Measurements from ENCODE around the gene THAP5. TPM values are rescaled to one million over a fixed set of nuclear protein-coding genes. Genes with fewer than 3 reads are reported as not detected.
A peak's percentile ranks its signal among the peaks of the same experiment; 100 is the strongest.

Gene THAP5
- polyA plus RNA-seq, 3 donors, result 3.0 to 10.7 (median 9.9) TPM

DNA sequence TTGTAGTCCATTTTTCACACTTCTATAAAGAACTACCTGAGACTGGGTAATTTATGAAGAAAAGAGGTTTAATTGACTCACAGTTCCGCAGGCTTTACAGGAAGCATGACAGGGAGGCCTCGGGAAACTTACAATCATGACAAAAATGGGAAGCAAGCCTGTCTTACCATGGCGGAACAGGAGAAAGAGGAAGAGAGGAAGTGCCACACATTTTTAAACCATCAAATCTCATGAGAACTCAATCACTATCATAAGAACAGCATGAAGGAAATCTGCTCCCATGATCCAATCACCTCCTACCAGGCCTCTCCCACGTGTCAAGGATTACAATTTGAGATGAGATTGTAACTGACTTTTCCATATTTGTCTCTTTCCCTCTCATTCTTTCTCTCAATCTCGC lies 34.2 kb downstream of the THAP5 start:
- Mint-ChIP-seq H3K36me3 (no peaks in the 10 kb centered on the region), H3K27me3 (ENCODE audit: low read depth in 3 of 3) (peaks cover 0 to 3% (median 3%) of the 10 kb centered on the region in 3 donors), H3K27ac (peak overlapping the region in 4 of 7 donors; percentile 11 to 67 (median 42)), H3K9me3 (peaks cover 6 to 16% (median 15%) of the 10 kb centered on the region in 7 donors), H3K4me3 (no peak overlapping the region), H3K4me1 (peaks cover 6% of the 10 kb centered on the region)
- TF ChIP-seq, protein P1, sequence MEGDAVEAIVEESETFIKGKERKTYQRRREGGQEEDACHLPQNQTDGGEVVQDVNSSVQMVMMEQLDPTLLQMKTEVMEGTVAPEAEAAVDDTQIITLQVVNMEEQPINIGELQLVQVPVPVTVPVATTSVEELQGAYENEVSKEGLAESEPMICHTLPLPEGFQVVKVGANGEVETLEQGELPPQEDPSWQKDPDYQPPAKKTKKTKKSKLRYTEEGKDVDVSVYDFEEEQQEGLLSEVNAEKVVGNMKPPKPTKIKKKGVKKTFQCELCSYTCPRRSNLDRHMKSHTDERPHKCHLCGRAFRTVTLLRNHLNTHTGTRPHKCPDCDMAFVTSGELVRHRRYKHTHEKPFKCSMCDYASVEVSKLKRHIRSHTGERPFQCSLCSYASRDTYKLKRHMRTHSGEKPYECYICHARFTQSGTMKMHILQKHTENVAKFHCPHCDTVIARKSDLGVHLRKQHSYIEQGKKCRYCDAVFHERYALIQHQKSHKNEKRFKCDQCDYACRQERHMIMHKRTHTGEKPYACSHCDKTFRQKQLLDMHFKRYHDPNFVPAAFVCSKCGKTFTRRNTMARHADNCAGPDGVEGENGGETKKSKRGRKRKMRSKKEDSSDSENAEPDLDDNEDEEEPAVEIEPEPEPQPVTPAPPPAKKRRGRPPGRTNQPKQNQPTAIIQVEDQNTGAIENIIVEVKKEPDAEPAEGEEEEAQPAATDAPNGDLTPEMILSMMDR (IDR thresholded peaks at IDR 0.05), result no peak
- Histone ChIP-seq H3K4me3 (replicated peaks in 1 of 3; ENCODE audit: low read depth in 2 of 3, low read length in 3 of 3) (no peak overlapping the region), H3K9me3 (replicated peaks in 1 of 2; ENCODE audit: control insufficient read depth in 1 of 2, insufficient read depth in 1 of 2, low read length in 2 of 2) (peaks cover 9 to 12% of the 10 kb centered on the region in 2 donors), H3K79me2 (ENCODE audit: insufficient read depth, low read length) (no peaks in the 10 kb centered on the region), H3K9ac (ENCODE audit: insufficient read depth, low read length, poor library complexity, severe bottlenecking) (no peak overlapping the region), H2AFZ (ENCODE audit: insufficient read depth, low read depth, low read length, poor library complexity, severe bottlenecking) (peak overlapping the region; percentile 34), H4K20me1 (ENCODE audit: insufficient read depth, low read length) (no peaks in the 10 kb centered on the region), H3K4me1 (ENCODE audit: control insufficient read depth in 1 of 2, insufficient read depth in 2 of 2, low read length in 2 of 2) (no peaks in the 10 kb centered on the region), H3K4me2 (replicated peaks; ENCODE audit: extremely low read depth, low read length, poor library complexity, severe bottlenecking) (no peak overlapping the region), H3K27ac (ENCODE audit: low read depth in 1 of 2, low read length in 2 of 2) (no peak overlapping the region), H3K36me3 (replicated peaks in 1 of 2; ENCODE audit: control insufficient read depth in 1 of 2, insufficient read depth in 2 of 2, low read length in 2 of 2) (no peaks in the 10 kb centered on the region), H3K27me3 (ENCODE audit: control insufficient read depth in 2 of 2, insufficient read depth in 2 of 2, low read length in 2 of 2) (no peaks in the 10 kb centered on the region)
- peak; percentile 27 to 79 (median 34) for DNase-seq
- WGBS (ENCODE audit: insufficient coverage), result no CpG with 5 or more reads among the region's 5 CpGs
- intact Hi-C loops (cut with micrococcal nuclease), result no loop called here

DNA sequence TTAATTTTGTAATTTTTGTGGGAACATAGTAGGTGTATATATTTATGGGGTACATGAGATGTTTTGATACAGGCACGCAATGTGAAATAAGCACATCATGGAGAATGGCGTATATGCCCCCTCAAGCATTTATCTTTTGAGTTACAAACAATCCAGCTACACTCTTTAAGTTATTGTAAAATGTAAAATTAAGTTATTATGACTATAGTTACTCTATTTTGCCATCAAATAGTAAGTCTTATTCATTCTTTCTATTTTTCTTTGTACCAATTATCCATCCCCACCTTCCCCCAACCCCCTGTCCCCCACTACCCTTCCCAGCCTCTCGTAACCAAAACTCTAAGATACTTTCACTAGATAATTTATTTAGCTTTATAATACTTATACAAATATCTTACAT lies 35.8 kb downstream of the THAP5 start:
- intact Hi-C loops (cut with micrococcal nuclease), result no loop called here
- no peaks in the 10 kb centered on the region for H3K36me3 ChIP-seq (replicated peaks in 1 of 2; ENCODE audit: control insufficient read depth in 1 of 2, insufficient read depth in 2 of 2, low read length in 2 of 2)
- TF ChIP-seq, protein P1 (IDR thresholded peaks at IDR 0.05), result no peak
- no peaks in the 10 kb centered on the region for H3K4me1 ChIP-seq (ENCODE audit: control insufficient read depth in 1 of 2, insufficient read depth in 2 of 2, low read length in 2 of 2)
- no peak overlapping the region for H3K4me3 ChIP-seq (replicated peaks in 1 of 3; ENCODE audit: low read depth in 2 of 3, low read length in 3 of 3)
- no peak for DNase-seq
- no peak overlapping the region for H3K4me2 ChIP-seq (replicated peaks; ENCODE audit: extremely low read depth, low read length, poor library complexity, severe bottlenecking)
- Mint-ChIP-seq H3K36me3 (no peaks in the 10 kb centered on the region), H3K27me3 (ENCODE audit: low read depth in 3 of 3) (peaks cover 0 to 6% (median 5%) of the 10 kb centered on the region in 3 donors), H3K27ac (no peak overlapping the region), H3K9me3 (peaks cover 6 to 16% (median 14%) of the 10 kb centered on the region in 7 donors), H3K4me1 (peaks cover 6% of the 10 kb centered on the region), H3K4me3 (no peak overlapping the region)
- no CpG with 5 or more reads among the region's 3 CpGs for WGBS (ENCODE audit: insufficient coverage)
- no peaks in the 10 kb centered on the region for H4K20me1 ChIP-seq (ENCODE audit: insufficient read depth, low read length)
- no peak overlapping the region for H2AFZ ChIP-seq (ENCODE audit: insufficient read depth, low read depth, low read length, poor library complexity, severe bottlenecking)
- H3K9ac ChIP-seq (ENCODE audit: insufficient read depth, low read length, poor library complexity, severe bottlenecking), result no peak overlapping the region
- H3K79me2 ChIP-seq (ENCODE audit: insufficient read depth, low read length), result no peaks in the 10 kb centered on the region
- H3K27me3 ChIP-seq (ENCODE audit: control insufficient read depth in 2 of 2, insufficient read depth in 2 of 2, low read length in 2 of 2), result no peaks in the 10 kb centered on the region
- no peak overlapping the region for H3K27ac ChIP-seq (ENCODE audit: low read depth in 1 of 2, low read length in 2 of 2)
- peaks cover 9 to 12% of the 10 kb centered on the region in 2 donors for H3K9me3 ChIP-seq (replicated peaks in 1 of 2; ENCODE audit: control insufficient read depth in 1 of 2, insufficient read depth in 1 of 2, low read length in 2 of 2)

Data from CD14-positive monocyte (primary cell).